ENCODE results near the gene EVL.

Gene EVL

GRCh38 chr14:100065111-100065871, at the start of gene EVL:
Gene EVL (plus strand): TSS chr14:100065422. CDS start chr14:100065501, 79 bp downstream.
- no peak within 1 kb of the TSS for H3K4me3 ChIP-seq (ENCODE audit: low read depth, low read length)
- TF ChIP-seq CTCF (IDR thresholded peaks at IDR 0.05; ENCODE audit: control insufficient read depth, extremely low read depth, insufficient read depth), result no peak
- no peak for DNase-seq (ENCODE audit: low read depth)

- no peak for TF ChIP-seq CTCF (IDR thresholded peaks at IDR 0.05; ENCODE audit: control insufficient read depth, extremely low read depth, insufficient read depth)
- H3K4me3 ChIP-seq (ENCODE audit: low read depth, low read length), result no peak overlapping the region
These were observed 47.7 kb upstream of the EVL start for GRCh38 chr14:100017553-100017952.

GRCh38 chr14:100018054-100018453, 47.2 kb upstream of the EVL start:
- no peak for TF ChIP-seq CTCF (IDR thresholded peaks at IDR 0.05; ENCODE audit: control insufficient read depth, extremely low read depth, insufficient read depth)
- no peak for DNase-seq (ENCODE audit: low read depth)
- H3K4me3 ChIP-seq (ENCODE audit: low read depth, low read length), result no peak overlapping the region

More at GRCh38 chr14:100017553-100017952, 47.7 kb upstream of the EVL start:
- DNase-seq (ENCODE audit: low read depth), result no peak

- no peak for DNase-seq (ENCODE audit: low read depth)
- TF ChIP-seq CTCF (IDR thresholded peaks at IDR 0.05; ENCODE audit: control insufficient read depth, extremely low read depth, insufficient read depth), result no peak
- H3K4me3 ChIP-seq (ENCODE audit: low read depth, low read length), result no peak overlapping the region
These were observed 46.7 kb upstream of the EVL start for GRCh38 chr14:100018482-100018881.

GRCh38 chr14:100019156-100019744, 46.0 kb upstream of the EVL start:
- no peak for DNase-seq (ENCODE audit: low read depth)
- H3K4me3 ChIP-seq (ENCODE audit: low read depth, low read length), result no peak overlapping the region
- TF ChIP-seq CTCF (IDR thresholded peaks at IDR 0.05; ENCODE audit: control insufficient read depth, extremely low read depth, insufficient read depth), result no peak

- no peak for DNase-seq (ENCODE audit: low read depth)
- H3K4me3 ChIP-seq (ENCODE audit: low read depth, low read length), result no peak overlapping the region
- no peak for TF ChIP-seq CTCF (IDR thresholded peaks at IDR 0.05; ENCODE audit: control insufficient read depth, extremely low read depth, insufficient read depth)
These were observed 44.6 kb upstream of the EVL start for GRCh38 chr14:100020629-100021028.

All from LNCaP clone FGC (cell line).